GM12878 (cell line): ENCODE data around the gene C1D. TPM values are rescaled to one million over a fixed set of nuclear protein-coding genes. Genes with fewer than 3 reads are reported as not detected.
A peak's percentile ranks its signal among the peaks of the same experiment; 100 is the strongest.

Experiments
- ATAC-seq: fragments of 200-7000 bp; cut with Tn5 transposase; 3 replicates; pipeline ENCODE4 v1.9.1; 2020; ENCODE audit warnings: mild to moderate bottlenecking, moderate library complexity
- Bru-seq: library from RNA; stranded (reverse); fragments of 400-500 nt; gene quantifications from one replicate; lab custom pipeline; 2021; lab: Mats Ljungman, UMichigan
- BruChase-seq, 2 experiments: library from RNA; stranded (reverse); fragments of 400-500 nt; gene quantifications; one replicate each; lab custom pipeline; 2021; lab: Mats Ljungman, UMichigan
- BruUV-seq: library from RNA; stranded (reverse); fragments of 400-500 nt; replicated peaks from 2 replicates; lab custom pipeline; 2021; lab: Mats Ljungman, UMichigan
- CTCF ChIA-PET: fragments of 300-600 bp; sonication (Branson Sonifier 250); formaldehyde crosslinking; extraction: SDS; loops from one replicate; lab custom pipeline; 2021; ENCODE audit warnings: inconsistent platforms; lab: Yijun Ruan, JAX
- POLR2A ChIA-PET: fragments of 350-600 bp; formaldehyde crosslinking; extraction: SDS; loops from one replicate; lab custom pipeline; 2021; ENCODE audit warnings: inconsistent platforms; lab: Charles Lee
- RAD21 ChIA-PET: fragments of 300-600 bp; sonication (Branson Sonifier 250); formaldehyde crosslinking; loops from one replicate; lab custom pipeline; 2023; ENCODE audit warnings: antibody characterized with exemption; ENCODE audit not compliant: unreplicated experiment; lab: Charles Lee
- SMC1A ChIA-PET: fragments of 300-600 bp; sonication (Branson Sonifier 250); formaldehyde crosslinking; loops from one replicate; lab custom pipeline; 2023; ENCODE audit not compliant: unreplicated experiment, uncharacterized antibody; lab: Charles Lee
- DNase-seq: peaks from one replicate; pipeline ENCODE4 v3.0.0-alpha.2; 2011; ENCODE audit warnings: low read depth, low spot score
- FAIRE-seq: peaks from 3 replicates; lab custom pipeline; 2011; peaks lifted over from hg19 to GRCh38; lab: Jason Lieb, UNC
- H2AFZ ChIP-seq: 2 replicates; pipeline ENCODE4 v1.6.0; 2011; ENCODE audit warnings: low read depth, low read length, control low read depth; ENCODE audit not compliant: control insufficient read depth
- H3K27ac ChIP-seq: 2 replicates; pipeline ENCODE4 v1.5.1; 2011; ENCODE audit warnings: control low read depth; ENCODE audit not compliant: control insufficient read depth, insufficient read depth
- H3K27me3 ChIP-seq, 2 experiments: replicated peaks in 1 of 2; 2 replicates each; pipeline versions ENCODE4 v1.6.0 to v1.6.1; 2011; ENCODE audit warnings: low read length in 1 of 2; ENCODE audit not compliant: control insufficient read depth in 2 of 2, insufficient read depth in 2 of 2
- H3K36me3 ChIP-seq, 2 experiments: 2 replicates each; pipeline ENCODE4 v1.5.1; 2011; ENCODE audit warnings: low read length in 1 of 2; ENCODE audit not compliant: control insufficient read depth in 2 of 2, insufficient read depth in 2 of 2
- H3K4me1 ChIP-seq: 2 replicates; pipeline ENCODE4 v1.6.1; 2011; ENCODE audit warnings: mild to moderate bottlenecking, low read length, moderate library complexity, mixed read lengths; ENCODE audit not compliant: control insufficient read depth, insufficient read depth
- H3K4me2 ChIP-seq: 2 replicates; pipeline ENCODE4 v1.6.0; 2011; ENCODE audit warnings: control low read depth; ENCODE audit not compliant: control insufficient read depth, insufficient read depth
- H3K4me3 ChIP-seq: fragments of 200-600 bp; sonication (generic); 2 replicates; pipeline ENCODE4 v1.5.1; 2016
- H3K79me2 ChIP-seq: 2 replicates; pipeline ENCODE4 v1.6.0; 2011; ENCODE audit warnings: low read length; ENCODE audit not compliant: control insufficient read depth, insufficient read depth
- H3K9ac ChIP-seq: 2 replicates; pipeline ENCODE4 v1.8.0; 2011; ENCODE audit warnings: low read length, control low read depth, mixed read lengths; ENCODE audit not compliant: control insufficient read depth, insufficient read depth
- H3K9me3 ChIP-seq: replicated peaks from 3 replicates; pipeline ENCODE4 v1.5.1; 2011; ENCODE audit warnings: mild to moderate bottlenecking, low read length; ENCODE audit not compliant: control insufficient read depth, insufficient read depth
- H4K20me1 ChIP-seq: 2 replicates; pipeline ENCODE4 v1.6.0; 2011; ENCODE audit not compliant: control insufficient read depth, insufficient read depth
- RUNX3 ChIP-seq: IDR thresholded peaks from 2 replicates; pipeline ENCODE4 v1.6.1; 2012; ENCODE audit warnings: low read length, inconsistent platforms
- SIN3A ChIP-seq: IDR thresholded peaks from 2 replicates; pipeline ENCODE4 v1.6.1; 2012; ENCODE audit warnings: low read depth, low read length, improper control_type of control experiment
- TAF1 ChIP-seq: IDR thresholded peaks from 2 replicates; pipeline ENCODE4 v1.6.1; 2011; ENCODE audit warnings: mild to moderate bottlenecking, low read depth, low read length, borderline replicate concordance
- WGBS: methylation state at CpG from one replicate; pipeline ENCODE4 v1.1.6; 2016; ENCODE audit warnings: low lambda C conversion rate; ENCODE audit not compliant: insufficient replicate concordance, insufficient coverage; ENCODE audit errors: missing lambda C conversion rate; 5-methylcytosine and 5-hydroxymethylcytosine counted together
- in situ Hi-C: fragments of 300-500 bp; cut with MboI; formaldehyde crosslinking; loops from 9 replicates; pipeline ENCODE4 v1.14.3; 2018; ENCODE audit warnings: mixed read lengths
- intact Hi-C: fragments of 100-400 bp; cut with micrococcal nuclease; formaldehyde crosslinking; loops from one replicate; pipeline ENCODE4 v1.14.2; 2022; ENCODE audit not compliant: unreplicated experiment
- long read RNA-seq, 2 experiments: library from polyadenylated mRNA; unstranded; transcript quantifications; one replicate each; pipeline ENCODE4 v2.0.0, GENCODE V29; 2019 to 2020
- polyA minus RNA-seq, 3 experiments: library from RNA; depleted of rRNA, polyadenylated mRNA; stranded (reverse); fragments of >200 nt; gene quantifications; 2 replicates each; pipeline ENCODE4 v1.2.3, GENCODE V29; 2011
- polyA plus RNA-seq, 11 experiments: library from polyadenylated mRNA; depleted of rRNA in 4 of 11; unstranded in 6 of 11; stranded (reverse) in 5 of 11; fragments of >200 nt; fragmentation: Nextera tagmentation in 4 of 11; fragmentation: Illumina TruSeq in 1 of 11; extraction: Ambion mirVana in 4 of 11; extraction: Trizol in 1 of 11; gene quantifications; 1 replicate in 1 of 11; 2 replicates in 10 of 11; pipeline versions ENCODE4 v1.2.1 to v1.2.3, GENCODE V29; 2011 to 2016; ENCODE audit warnings: inconsistent platforms in 2 of 11, missing spikeins in 2 of 11, low read depth in 1 of 11
- total RNA-seq, 4 experiments: library from RNA; depleted of rRNA in 3 of 4; stranded (reverse); fragments of >200 nt in 3 of 4; fragmentation: Illumina TruSeq in 1 of 4; extraction: Trizol in 1 of 4; gene quantifications; 2 replicates each; pipeline versions ENCODE4 v1.2.1 to v1.2.3, GENCODE V29; 2013 to 2021
- TF ChIP-seq, protein P1 (sequence below): IDR thresholded peaks from 2 replicates; pipeline ENCODE4 v1.6.1; 2012; ENCODE audit warnings: mild to moderate bottlenecking, low read depth, low read length
- TF ChIP-seq, protein P2 (sequence below): IDR thresholded peaks from 2 replicates; pipeline ENCODE4 v1.6.1; 2011; ENCODE audit warnings: borderline replicate concordance, low read depth, mild to moderate bottlenecking, moderate library complexity, low read length; ENCODE audit not compliant: insufficient read depth, poor library complexity, severe bottlenecking
- TF ChIP-seq, protein P3 (sequence below): fragments of 450-650 bp; formaldehyde crosslinking; IDR thresholded peaks from 2 replicates; pipeline ENCODE4 v1.4.0; 2022; ENCODE audit warnings: mild to moderate bottlenecking, moderate library complexity

The C1D gene, protein sequence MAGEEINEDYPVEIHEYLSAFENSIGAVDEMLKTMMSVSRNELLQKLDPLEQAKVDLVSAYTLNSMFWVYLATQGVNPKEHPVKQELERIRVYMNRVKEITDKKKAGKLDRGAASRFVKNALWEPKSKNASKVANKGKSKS
- 16.7 and 20.4 TPM in 2 replicates for total RNA-seq (2013; cell fraction: nucleolus; rRNA removed)
- total RNA-seq (2014; rRNA removed) (26.1 and 38.4 TPM in 2 replicates), total RNA-seq (2014; rRNA removed; fragmentation: Illumina TruSeq; extraction: Trizol) (41.1 and 43.1 TPM in 2 replicates), total RNA-seq (2021) (18.9 and 20.2 TPM in 2 replicates), polyA plus RNA-seq (2011; rRNA removed) (60.4 and 115 TPM in 2 replicates), polyA plus RNA-seq (2014; fragmentation: Illumina TruSeq; extraction: Trizol) (57.8 and 66.9 TPM in 2 replicates), polyA plus RNA-seq (2014; fragmentation: Nextera tagmentation; extraction: Ambion mirVana) (100 to 1,000 TPM; 150 to 152 TPM), polyA plus RNA-seq (2014; rRNA removed) (27.3 and 43.5 TPM in 2 replicates), polyA plus RNA-seq (2016; fragmentation: Nextera tagmentation; extraction: Ambion mirVana) (100 to 1,000 TPM in 1 of 2 experiments, 10 to 100 TPM in 1; 94.2 to 107 TPM), polyA minus RNA-seq (2011; rRNA and poly(A)+ RNA removed) (5.7 and 6.4 TPM in 2 replicates), Bru-seq, nascent RNA (percentile 94 among the genes with signal in this experiment), BruChase-seq, experiment 1, labeled RNA remaining after a 6-hour chase (percentile 86 among the genes with signal in this experiment), BruChase-seq, experiment 2, labeled RNA remaining after a 2-hour chase (percentile 90 among the genes with signal in this experiment)
- polyA plus RNA-seq (2011; ENCODE audit: low read depth): 26.3 TPM
- 14.4 and 14.7 TPM in 2 replicates for polyA plus RNA-seq (2011; cell fraction: cytosol; rRNA removed)
- polyA plus RNA-seq (2011; cell fraction: nucleus; rRNA removed): 15.6 and 20.6 TPM in 2 replicates
- 29.9 and 31.0 TPM in 2 replicates for polyA plus RNA-seq (2012)
- 4.4 and 4.6 TPM in 2 replicates for polyA minus RNA-seq (2011; cell fraction: cytosol; rRNA and poly(A)+ RNA removed)
- 2.7 and 4.5 TPM in 2 replicates for polyA minus RNA-seq (2011; cell fraction: nucleus; rRNA and poly(A)+ RNA removed)
- long read RNA-seq, experiment 1, transcript C1D-201 (5 exons, 2,233 nt): minor isoform, 14 of 56 reads
- long read RNA-seq, experiment 1, transcript C1D-204 (5 exons, 736 nt): major isoform, 28 of 56 reads
- long read RNA-seq, experiment 1, partial matches to known transcripts: 3 of 56 reads
- long read RNA-seq, experiment 1, other reads (novel, unspliced or antisense): 11 of 56 reads
- long read RNA-seq, experiment 2, transcript C1D-204 (5 exons, 736 nt): major isoform, 221 of 456 reads
- long read RNA-seq, experiment 2, transcript C1D-201 (5 exons, 2,233 nt): minor isoform, 148 of 456 reads
- long read RNA-seq, experiment 2, partial matches to known transcripts: 8 of 456 reads
- long read RNA-seq, experiment 2, other reads (novel, unspliced or antisense): 77 of 456 reads

DNA sequence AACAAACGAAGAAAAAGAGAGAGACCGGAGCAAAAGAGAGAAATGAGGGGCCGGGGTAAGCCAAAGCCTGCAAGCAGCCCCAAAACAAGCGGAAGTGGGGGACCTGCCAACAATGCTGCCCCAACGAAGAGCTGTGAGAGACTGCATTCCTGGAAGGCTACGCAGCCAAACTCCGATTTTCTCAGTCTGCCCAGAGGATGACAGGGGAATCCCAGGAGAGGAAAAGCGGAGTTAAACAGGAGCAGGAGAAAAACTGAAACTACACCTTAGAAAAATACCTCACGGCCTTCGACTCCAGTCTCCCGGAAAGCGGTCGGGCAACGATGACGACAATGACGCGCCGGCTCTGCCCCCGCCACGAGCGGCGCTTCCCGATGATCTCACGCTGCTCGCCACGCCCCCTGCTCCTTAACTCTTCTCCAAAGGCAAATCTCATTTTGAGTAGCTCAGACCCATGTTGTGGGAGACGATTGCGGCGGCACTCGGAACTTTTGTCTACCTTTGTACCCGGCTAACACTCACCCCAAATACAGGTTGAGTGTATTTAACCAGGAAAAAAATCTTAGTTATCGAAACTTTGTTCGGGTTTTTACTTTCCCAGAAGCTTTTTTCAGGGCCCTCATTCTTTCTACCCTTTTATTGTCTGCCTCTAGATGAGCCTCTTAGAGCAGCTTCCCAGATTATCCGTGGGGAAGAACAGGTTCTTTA lies at the start of gene C1D:
C1D (minus strand) TSS at position 325 of the 708 bp plus-strand sequence. CDS start 15,694 bp downstream, outside the sequence.
- 2% methylated on average over 34 of the region's 34 CpGs for WGBS
- peak within 1 kb of the TSS; percentile 94 for H3K4me3 ChIP-seq
- ChIA-PET POLR2A (interaction anchor here (0.6 to 1.5 kb wide), 8 partner anchors 14 to 404 kb away, joined by 3 to 4 read pairs (median 3); partner anchors contain the start of genes APLF, FBXO48 and PNO1), SMC1A (interaction anchor here (0.5 to 2.1 kb wide), 12 partner anchors 8 to 294 kb away, joined by 3 to 11 read pairs (median 4); no protein-coding TSS in a partner anchor), CTCF (interaction anchor here (0.8 to 2.1 kb wide), 10 partner anchors 9 to 798 kb away, joined by 3 to 7 read pairs (median 4); no protein-coding TSS in a partner anchor), RAD21 (interaction anchor here (0.9 to 1.9 kb wide), 10 partner anchors 10 to 404 kb away, joined by 3 to 19 read pairs (median 4); partner anchors contain the start of genes APLF and FBXO48)
- H3K36me3 ChIP-seq: no peaks in the 10 kb centered on the region; a peak in 1 of 4 replicates
- no peaks in the 10 kb centered on the region for H3K27me3 ChIP-seq
- peak within 1 kb of the TSS; percentile 99 for H2AFZ ChIP-seq
- peak within 1 kb of the TSS; percentile 93 for H3K9ac ChIP-seq
- H3K27ac ChIP-seq: peak within 1 kb of the TSS; percentile 88
- peaks cover 41% of the 10 kb centered on the region for H3K79me2 ChIP-seq
- H3K4me1 ChIP-seq: peaks cover 5% of the 10 kb centered on the region; the same call in 1 of the 2 replicates
- in situ Hi-C loops (no loop called here), intact Hi-C loops (loop anchor here (5.0 kb wide), 2 partner anchors 59 to 379 kb away; no protein-coding TSS in a partner anchor)
- H3K9me3 ChIP-seq: no peaks in the 10 kb centered on the region
- FAIRE-seq: peak; percentile 96
- H4K20me1 ChIP-seq: no peaks in the 10 kb centered on the region; the same call in 1 of the 2 replicates
- ATAC-seq: peak; percentile 89
- peak within 1 kb of the TSS; percentile 90 for H3K4me2 ChIP-seq
- peak; percentile 82 for DNase-seq
- BruUV-seq: no TSS peak
- TF ChIP-seq TAF1 (peak; percentile 46; the same call in 1 of the 2 replicates), RUNX3 (peak; percentile 73), SIN3A (peak; percentile 88)
- TF ChIP-seq, protein P1, sequence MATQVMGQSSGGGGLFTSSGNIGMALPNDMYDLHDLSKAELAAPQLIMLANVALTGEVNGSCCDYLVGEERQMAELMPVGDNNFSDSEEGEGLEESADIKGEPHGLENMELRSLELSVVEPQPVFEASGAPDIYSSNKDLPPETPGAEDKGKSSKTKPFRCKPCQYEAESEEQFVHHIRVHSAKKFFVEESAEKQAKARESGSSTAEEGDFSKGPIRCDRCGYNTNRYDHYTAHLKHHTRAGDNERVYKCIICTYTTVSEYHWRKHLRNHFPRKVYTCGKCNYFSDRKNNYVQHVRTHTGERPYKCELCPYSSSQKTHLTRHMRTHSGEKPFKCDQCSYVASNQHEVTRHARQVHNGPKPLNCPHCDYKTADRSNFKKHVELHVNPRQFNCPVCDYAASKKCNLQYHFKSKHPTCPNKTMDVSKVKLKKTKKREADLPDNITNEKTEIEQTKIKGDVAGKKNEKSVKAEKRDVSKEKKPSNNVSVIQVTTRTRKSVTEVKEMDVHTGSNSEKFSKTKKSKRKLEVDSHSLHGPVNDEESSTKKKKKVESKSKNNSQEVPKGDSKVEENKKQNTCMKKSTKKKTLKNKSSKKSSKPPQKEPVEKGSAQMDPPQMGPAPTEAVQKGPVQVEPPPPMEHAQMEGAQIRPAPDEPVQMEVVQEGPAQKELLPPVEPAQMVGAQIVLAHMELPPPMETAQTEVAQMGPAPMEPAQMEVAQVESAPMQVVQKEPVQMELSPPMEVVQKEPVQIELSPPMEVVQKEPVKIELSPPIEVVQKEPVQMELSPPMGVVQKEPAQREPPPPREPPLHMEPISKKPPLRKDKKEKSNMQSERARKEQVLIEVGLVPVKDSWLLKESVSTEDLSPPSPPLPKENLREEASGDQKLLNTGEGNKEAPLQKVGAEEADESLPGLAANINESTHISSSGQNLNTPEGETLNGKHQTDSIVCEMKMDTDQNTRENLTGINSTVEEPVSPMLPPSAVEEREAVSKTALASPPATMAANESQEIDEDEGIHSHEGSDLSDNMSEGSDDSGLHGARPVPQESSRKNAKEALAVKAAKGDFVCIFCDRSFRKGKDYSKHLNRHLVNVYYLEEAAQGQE: no peak
- TF ChIP-seq, protein P2, sequence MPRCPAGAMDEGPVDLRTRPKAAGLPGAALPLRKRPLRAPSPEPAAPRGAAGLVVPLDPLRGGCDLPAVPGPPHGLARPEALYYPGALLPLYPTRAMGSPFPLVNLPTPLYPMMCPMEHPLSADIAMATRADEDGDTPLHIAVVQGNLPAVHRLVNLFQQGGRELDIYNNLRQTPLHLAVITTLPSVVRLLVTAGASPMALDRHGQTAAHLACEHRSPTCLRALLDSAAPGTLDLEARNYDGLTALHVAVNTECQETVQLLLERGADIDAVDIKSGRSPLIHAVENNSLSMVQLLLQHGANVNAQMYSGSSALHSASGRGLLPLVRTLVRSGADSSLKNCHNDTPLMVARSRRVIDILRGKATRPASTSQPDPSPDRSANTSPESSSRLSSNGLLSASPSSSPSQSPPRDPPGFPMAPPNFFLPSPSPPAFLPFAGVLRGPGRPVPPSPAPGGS: no peak
- TF ChIP-seq, protein P3, sequence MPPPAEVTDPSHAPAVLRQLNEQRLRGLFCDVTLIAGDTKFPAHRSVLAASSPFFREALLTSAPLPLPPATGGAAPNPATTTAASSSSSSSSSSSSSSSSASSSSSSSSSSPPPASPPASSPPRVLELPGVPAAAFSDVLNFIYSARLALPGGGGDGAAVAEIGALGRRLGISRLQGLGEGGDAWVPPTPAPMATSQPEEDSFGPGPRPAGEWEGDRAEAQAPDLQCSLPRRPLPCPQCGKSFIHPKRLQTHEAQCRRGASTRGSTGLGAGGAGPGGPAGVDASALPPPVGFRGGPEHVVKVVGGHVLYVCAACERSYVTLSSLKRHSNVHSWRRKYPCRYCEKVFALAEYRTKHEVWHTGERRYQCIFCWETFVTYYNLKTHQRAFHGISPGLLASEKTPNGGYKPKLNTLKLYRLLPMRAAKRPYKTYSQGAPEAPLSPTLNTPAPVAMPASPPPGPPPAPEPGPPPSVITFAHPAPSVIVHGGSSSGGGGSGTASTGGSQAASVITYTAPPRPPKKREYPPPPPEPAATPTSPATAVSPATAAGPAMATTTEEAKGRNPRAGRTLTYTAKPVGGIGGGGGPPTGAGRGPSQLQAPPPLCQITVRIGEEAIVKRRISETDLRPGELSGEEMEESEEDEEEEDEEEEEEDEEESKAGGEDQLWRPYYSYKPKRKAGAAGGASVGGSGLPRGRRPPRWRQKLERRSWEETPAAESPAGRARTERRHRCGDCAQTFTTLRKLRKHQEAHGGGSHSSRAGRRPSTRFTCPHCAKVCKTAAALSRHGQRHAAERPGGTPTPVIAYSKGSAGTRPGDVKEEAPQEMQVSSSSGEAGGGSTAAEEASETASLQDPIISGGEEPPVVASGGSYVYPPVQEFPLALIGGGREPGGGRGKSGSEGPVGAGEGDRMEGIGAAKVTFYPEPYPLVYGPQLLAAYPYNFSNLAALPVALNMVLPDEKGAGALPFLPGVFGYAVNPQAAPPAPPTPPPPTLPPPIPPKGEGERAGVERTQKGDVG: no peak
